Neural cell (in vitro differentiated cells): ENCODE measurements around the gene ARPIN. TPM values are rescaled to one million over a fixed set of nuclear protein-coding genes. Genes with fewer than 3 reads are reported as not detected.

Experiments
- H2AFZ ChIP-seq: fragments of 200-600, 300-800 bp; sonication (generic), shearing (Covaris generic); 2 replicates; pipeline ENCODE4 v1.6.0; 2014; ENCODE audit warnings: low read depth, mild to moderate bottlenecking, antibody characterized with exemption, low read length, moderate library complexity
- H3F3A ChIP-seq: fragments of 200-600 bp; shearing (Covaris generic); 2 replicates; pipeline ENCODE4 v1.6.1; 2016; ENCODE audit warnings: mild to moderate bottlenecking, moderate library complexity, mixed read lengths, antibody characterized with exemption, low read length; ENCODE audit not compliant: insufficient read depth, poor library complexity, severe bottlenecking
- H3K27ac ChIP-seq: fragments of 200-600, 300-800 bp; sonication (generic), shearing (Covaris generic); 2 replicates; pipeline ENCODE4 v1.5.1; 2014; ENCODE audit warnings: mild to moderate bottlenecking, low read length, moderate library complexity
- H3K27me3 ChIP-seq: fragments of 300-800, 200-600 bp; sonication (generic), shearing (Covaris generic); 2 replicates; pipeline ENCODE4 v1.6.0; 2014; ENCODE audit warnings: mild to moderate bottlenecking, low read depth, low read length, moderate library complexity; ENCODE audit not compliant: insufficient read depth
- H3K36me3 ChIP-seq: fragments of 300-800, 200-600 bp; sonication (generic), shearing (Covaris generic); 2 replicates; pipeline ENCODE4 v1.5.1; 2014; ENCODE audit warnings: mild to moderate bottlenecking, antibody characterized with exemption, low read length, moderate library complexity; ENCODE audit not compliant: insufficient read depth
- H3K4me2 ChIP-seq: fragments of 300-800, 200-600 bp; sonication (generic), shearing (Covaris generic); 2 replicates; pipeline ENCODE4 v1.6.0; 2014; ENCODE audit warnings: mild to moderate bottlenecking, low read length
- H3K4me3 ChIP-seq: fragments of 300-800, 200-600 bp; sonication (generic), shearing (Covaris generic); 2 replicates; pipeline ENCODE4 v1.5.1; 2014; ENCODE audit warnings: mild to moderate bottlenecking, low read length, moderate library complexity
- H3K79me2 ChIP-seq: fragments of 200-600 bp; shearing (Covaris generic); replicated peaks from 2 replicates; pipeline ENCODE4 v1.6.0; 2014; ENCODE audit warnings: mild to moderate bottlenecking, low read length, moderate library complexity; ENCODE audit not compliant: insufficient read depth
- H3K9ac ChIP-seq: fragments of 300-800, 200-600 bp; sonication (generic), shearing (Covaris generic); 2 replicates; pipeline ENCODE4 v1.6.1; 2016; ENCODE audit warnings: mild to moderate bottlenecking, low read length, mixed read lengths
- H3K9me2 ChIP-seq: fragments of 200-600 bp; shearing (Covaris generic); 2 replicates; pipeline ENCODE4 v1.6.1; 2016; ENCODE audit warnings: mild to moderate bottlenecking, low read length, mixed read lengths; ENCODE audit not compliant: insufficient read depth
- H3K9me3 ChIP-seq: fragments of 200-600, 300-800 bp; sonication (generic), shearing (Covaris generic); 2 replicates; pipeline ENCODE4 v1.6.1; 2016; ENCODE audit warnings: mild to moderate bottlenecking, mixed run types, low read length, moderate library complexity, mixed read lengths
- H4K20me1 ChIP-seq: fragments of 200-600 bp; shearing (Covaris generic); 2 replicates; pipeline ENCODE4 v1.6.1; 2016; ENCODE audit warnings: mild to moderate bottlenecking, mixed run types; ENCODE audit not compliant: insufficient read depth
- EP300 ChIP-seq: fragments of 450-650 bp; conservative IDR thresholded peaks from 2 replicates; pipeline ENCODE4 v1.6.1; 2014; ENCODE audit warnings: antibody characterized with exemption, mild to moderate bottlenecking, moderate library complexity; ENCODE audit not compliant: poor library complexity, severe bottlenecking
- EZH2 ChIP-seq: fragments of 200-600, 300-800 bp; shearing (Covaris generic), sonication (generic); IDR thresholded peaks from 2 replicates; pipeline ENCODE4 v1.6.1; 2014; ENCODE audit warnings: antibody characterized with exemption, low read length, borderline replicate concordance, mild to moderate bottlenecking; ENCODE audit not compliant: insufficient read depth, poor library complexity, severe bottlenecking
- POLR2AphosphoS5 ChIP-seq: IDR thresholded peaks from 2 replicates; pipeline ENCODE4 v1.6.1; 2012
- RAD21 ChIP-seq: fragments of 450-650 bp; conservative IDR thresholded peaks from 2 replicates; pipeline ENCODE4 v1.6.1; 2014; ENCODE audit warnings: antibody characterized with exemption, mild to moderate bottlenecking, moderate library complexity
- SMC3 ChIP-seq: fragments of 450-650 bp; conservative IDR thresholded peaks from 2 replicates; pipeline ENCODE4 v1.6.1; 2014; ENCODE audit warnings: antibody characterized with exemption, mild to moderate bottlenecking, moderate library complexity; ENCODE audit not compliant: poor library complexity
- TAF1 ChIP-seq: IDR thresholded peaks from 2 replicates; pipeline ENCODE4 v1.6.1; 2012; ENCODE audit warnings: low read depth
- polyA plus RNA-seq: library from polyadenylated mRNA; depleted of rRNA; stranded (reverse); fragments of >200 nt; gene quantifications from 2 replicates; pipeline ENCODE4 v1.2.3, GENCODE V29; 2014
- TF ChIP-seq, protein P1 (sequence below): IDR thresholded peaks from 2 replicates; pipeline ENCODE4 v1.6.1; 2012; ENCODE audit warnings: borderline replicate concordance
- TF ChIP-seq, protein P2 (sequence below): fragments of 450-650 bp; IDR thresholded peaks from 2 replicates; pipeline ENCODE4 v1.5.1; 2014; ENCODE audit warnings: antibody characterized with exemption, mild to moderate bottlenecking, moderate library complexity; ENCODE audit not compliant: poor library complexity, severe bottlenecking

Gene ARPIN
- polyA plus RNA-seq, 1 donor from 2014 or later: 2.7 TPM

DNA sequence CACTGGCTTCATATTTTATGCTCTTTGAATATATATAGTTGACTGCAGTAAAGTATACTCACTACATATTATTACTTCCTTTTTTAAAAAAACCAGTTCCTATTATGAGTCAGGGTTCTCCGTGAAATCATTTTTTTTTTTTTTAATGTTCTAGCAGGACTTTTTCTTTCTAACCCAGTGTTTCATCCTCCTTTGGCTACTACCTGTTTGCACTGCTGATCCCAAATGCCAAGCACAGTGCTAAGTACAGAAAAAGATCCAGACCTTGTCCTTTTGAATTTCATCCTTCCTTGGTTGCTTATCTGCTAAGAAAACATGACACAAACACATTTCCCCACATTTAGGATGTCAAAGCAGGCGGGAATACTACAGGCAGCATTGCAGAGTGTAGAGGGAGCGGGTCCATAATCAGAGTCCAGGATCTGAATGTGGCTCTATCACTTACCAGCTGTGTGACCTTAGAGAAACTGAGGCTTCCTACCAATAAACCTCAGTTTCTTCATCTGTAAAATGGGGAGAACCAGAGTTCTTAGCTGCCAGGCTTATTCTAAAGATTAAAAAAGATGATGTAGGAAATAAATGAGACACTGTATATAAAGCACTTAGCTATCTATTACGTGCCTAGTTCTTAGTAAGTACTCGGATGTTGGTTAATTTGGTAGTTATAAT, 60.9 kb downstream of the ARPIN start:
- H3K79me2 ChIP-seq: no peaks in the 10 kb centered on the region
- H2AFZ ChIP-seq: no peak overlapping the region
- no peaks in the 10 kb centered on the region for H3K9me3 ChIP-seq
- TF ChIP-seq SMC3 (no peak), EZH2 (no peak), EP300 (no peak), RAD21 (no peak)
- TF ChIP-seq, protein P1, sequence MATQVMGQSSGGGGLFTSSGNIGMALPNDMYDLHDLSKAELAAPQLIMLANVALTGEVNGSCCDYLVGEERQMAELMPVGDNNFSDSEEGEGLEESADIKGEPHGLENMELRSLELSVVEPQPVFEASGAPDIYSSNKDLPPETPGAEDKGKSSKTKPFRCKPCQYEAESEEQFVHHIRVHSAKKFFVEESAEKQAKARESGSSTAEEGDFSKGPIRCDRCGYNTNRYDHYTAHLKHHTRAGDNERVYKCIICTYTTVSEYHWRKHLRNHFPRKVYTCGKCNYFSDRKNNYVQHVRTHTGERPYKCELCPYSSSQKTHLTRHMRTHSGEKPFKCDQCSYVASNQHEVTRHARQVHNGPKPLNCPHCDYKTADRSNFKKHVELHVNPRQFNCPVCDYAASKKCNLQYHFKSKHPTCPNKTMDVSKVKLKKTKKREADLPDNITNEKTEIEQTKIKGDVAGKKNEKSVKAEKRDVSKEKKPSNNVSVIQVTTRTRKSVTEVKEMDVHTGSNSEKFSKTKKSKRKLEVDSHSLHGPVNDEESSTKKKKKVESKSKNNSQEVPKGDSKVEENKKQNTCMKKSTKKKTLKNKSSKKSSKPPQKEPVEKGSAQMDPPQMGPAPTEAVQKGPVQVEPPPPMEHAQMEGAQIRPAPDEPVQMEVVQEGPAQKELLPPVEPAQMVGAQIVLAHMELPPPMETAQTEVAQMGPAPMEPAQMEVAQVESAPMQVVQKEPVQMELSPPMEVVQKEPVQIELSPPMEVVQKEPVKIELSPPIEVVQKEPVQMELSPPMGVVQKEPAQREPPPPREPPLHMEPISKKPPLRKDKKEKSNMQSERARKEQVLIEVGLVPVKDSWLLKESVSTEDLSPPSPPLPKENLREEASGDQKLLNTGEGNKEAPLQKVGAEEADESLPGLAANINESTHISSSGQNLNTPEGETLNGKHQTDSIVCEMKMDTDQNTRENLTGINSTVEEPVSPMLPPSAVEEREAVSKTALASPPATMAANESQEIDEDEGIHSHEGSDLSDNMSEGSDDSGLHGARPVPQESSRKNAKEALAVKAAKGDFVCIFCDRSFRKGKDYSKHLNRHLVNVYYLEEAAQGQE: no peak
- no peaks in the 10 kb centered on the region for H4K20me1 ChIP-seq
- H3K27ac ChIP-seq: no peak overlapping the region
- H3K36me3 ChIP-seq: peaks cover 8% of the 10 kb centered on the region
- no peak overlapping the region for H3K4me2 ChIP-seq
- H3K9ac ChIP-seq: no peak overlapping the region
- H3K9me2 ChIP-seq: no peaks in the 10 kb centered on the region
- H3K27me3 ChIP-seq: no peaks in the 10 kb centered on the region
- H3K4me3 ChIP-seq: no peak overlapping the region
- H3F3A ChIP-seq: no peaks in the 10 kb centered on the region

DNA sequence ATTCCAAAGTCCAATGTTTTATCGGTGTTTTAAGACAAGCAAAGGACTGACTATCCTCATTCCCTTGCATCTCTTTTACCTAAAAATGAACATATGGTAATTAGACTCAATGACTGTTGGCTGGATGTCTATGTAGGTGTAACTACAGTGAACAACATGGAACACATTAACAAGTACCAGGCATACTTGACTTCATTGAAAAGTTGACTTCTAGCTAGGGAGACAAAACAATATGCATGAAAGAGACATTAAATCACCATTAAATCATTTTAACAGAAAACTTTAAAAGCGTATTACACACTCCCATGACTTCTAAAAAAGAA, 63.8 kb downstream of the ARPIN start:
- H3F3A ChIP-seq: no peaks in the 10 kb centered on the region
- H3K36me3 ChIP-seq: peaks cover 8% of the 10 kb centered on the region
- no peak overlapping the region for H3K9ac ChIP-seq
- H3K27ac ChIP-seq: no peak overlapping the region
- TF ChIP-seq POLR2AphosphoS5: no peak
- TF ChIP-seq RAD21: no peak
- TF ChIP-seq, protein P1: no peak
- TF ChIP-seq, protein P2, sequence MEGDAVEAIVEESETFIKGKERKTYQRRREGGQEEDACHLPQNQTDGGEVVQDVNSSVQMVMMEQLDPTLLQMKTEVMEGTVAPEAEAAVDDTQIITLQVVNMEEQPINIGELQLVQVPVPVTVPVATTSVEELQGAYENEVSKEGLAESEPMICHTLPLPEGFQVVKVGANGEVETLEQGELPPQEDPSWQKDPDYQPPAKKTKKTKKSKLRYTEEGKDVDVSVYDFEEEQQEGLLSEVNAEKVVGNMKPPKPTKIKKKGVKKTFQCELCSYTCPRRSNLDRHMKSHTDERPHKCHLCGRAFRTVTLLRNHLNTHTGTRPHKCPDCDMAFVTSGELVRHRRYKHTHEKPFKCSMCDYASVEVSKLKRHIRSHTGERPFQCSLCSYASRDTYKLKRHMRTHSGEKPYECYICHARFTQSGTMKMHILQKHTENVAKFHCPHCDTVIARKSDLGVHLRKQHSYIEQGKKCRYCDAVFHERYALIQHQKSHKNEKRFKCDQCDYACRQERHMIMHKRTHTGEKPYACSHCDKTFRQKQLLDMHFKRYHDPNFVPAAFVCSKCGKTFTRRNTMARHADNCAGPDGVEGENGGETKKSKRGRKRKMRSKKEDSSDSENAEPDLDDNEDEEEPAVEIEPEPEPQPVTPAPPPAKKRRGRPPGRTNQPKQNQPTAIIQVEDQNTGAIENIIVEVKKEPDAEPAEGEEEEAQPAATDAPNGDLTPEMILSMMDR: no peak
- no peak for TF ChIP-seq EP300
- TF ChIP-seq EZH2: no peak
- TF ChIP-seq TAF1: no peak
- H3K27me3 ChIP-seq: no peaks in the 10 kb centered on the region
- no peaks in the 10 kb centered on the region for H3K79me2 ChIP-seq
- no peaks in the 10 kb centered on the region for H3K9me2 ChIP-seq
- no peaks in the 10 kb centered on the region for H3K9me3 ChIP-seq
- no peak overlapping the region for H3K4me2 ChIP-seq
- no peaks in the 10 kb centered on the region for H4K20me1 ChIP-seq
- no peak overlapping the region for H2AFZ ChIP-seq
- H3K4me3 ChIP-seq: no peak overlapping the region
